ENCODE results near the gene AP1S3.

Gene AP1S3

GRCh38 chr2:223758131-223758840 is 79.1 kb downstream of the AP1S3 start:
- no peak for DNase-seq

DNA sequence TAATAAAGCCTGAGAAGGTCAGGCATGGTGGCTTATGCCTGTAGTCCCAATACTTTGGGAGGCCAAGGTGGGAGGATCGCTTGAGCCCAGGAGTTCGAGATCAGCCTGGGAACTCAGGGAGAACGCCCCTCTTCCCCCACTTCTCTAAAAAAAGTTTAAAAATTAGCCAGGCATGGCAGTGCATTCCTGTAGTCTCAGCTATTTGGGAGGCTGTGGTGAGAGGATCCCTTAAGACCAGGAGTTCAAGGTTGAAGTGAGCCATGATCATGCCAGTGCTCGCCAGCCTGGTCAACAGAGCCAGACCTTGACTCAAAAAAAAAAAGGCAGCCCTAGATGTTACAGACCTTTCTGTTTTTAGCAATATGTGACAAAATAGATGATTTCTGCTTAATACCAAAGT is 83.4 kb downstream of the AP1S3 start:
- DNase-seq: no peak

- DNase-seq: no peak
Observed at GRCh38 chr2:223751012-223751411, 86.4 kb downstream of the AP1S3 start.

DNA sequence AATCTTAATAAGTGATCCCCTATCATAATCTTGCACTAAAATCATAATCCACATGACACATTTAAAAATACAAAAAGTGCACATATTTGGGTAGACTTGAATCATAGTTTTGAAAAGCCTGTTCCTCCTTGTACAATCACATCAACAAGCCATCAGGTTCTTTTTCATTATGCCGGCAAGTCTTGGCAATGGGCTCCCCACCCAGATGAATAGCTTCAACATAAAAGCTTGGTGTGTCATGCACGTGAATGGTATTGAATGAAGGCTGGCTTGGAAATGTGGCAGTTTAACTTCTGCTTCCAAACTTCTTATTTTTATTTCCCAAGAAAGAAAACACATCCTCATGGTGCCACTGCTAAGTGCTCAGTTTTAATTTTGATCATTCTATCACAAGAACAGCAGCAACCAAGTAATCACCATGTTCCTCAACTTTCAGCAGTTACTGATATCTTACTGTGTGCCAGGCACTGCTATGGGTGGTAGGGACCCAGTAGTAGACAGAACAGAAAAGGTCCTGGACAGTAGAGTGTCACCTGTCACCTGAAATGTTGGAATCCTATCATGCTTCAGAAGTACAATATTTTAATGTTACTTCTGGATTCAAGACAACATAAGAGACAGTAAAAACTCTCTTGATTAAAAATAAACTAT is 89.9 kb downstream of the AP1S3 start:
- no peak for DNase-seq

GRCh38 chr2:223746611-223747010 is 90.8 kb downstream of the AP1S3 start:
- no peak for DNase-seq

GRCh38 chr2:223744580-223744979 is 92.8 kb downstream of the AP1S3 start:
- DNase-seq: no peak

DNA sequence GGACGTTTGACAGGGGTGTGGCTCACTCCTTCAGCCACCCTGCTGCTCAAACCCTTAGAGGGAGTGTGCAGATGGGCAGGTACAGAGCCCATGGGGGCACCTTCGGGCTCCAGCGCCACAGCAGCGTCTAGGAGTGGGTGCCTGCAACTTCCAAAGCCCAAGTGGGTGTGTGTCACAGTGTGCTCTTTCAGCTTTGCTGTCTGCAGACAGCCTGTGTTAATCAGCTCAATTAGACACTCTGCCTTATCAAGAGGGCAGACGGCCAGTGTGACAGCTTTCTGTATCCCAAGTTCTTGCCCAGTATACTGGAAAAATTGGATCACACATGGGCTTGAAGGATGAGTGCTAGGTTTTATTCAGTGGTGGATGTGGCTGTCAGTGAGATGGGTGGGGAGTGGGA is 96.7 kb downstream of the AP1S3 start:
- no peak for DNase-seq

GRCh38 chr2:223737207-223737606 is 100.2 kb downstream of the AP1S3 start:
- DNase-seq: no peak

- DNase-seq: no peak
Observed at GRCh38 chr2:223736488-223736887, 100.9 kb downstream of the AP1S3 start.

- DNase-seq: no peak
Observed at GRCh38 chr2:223735659-223736244, 101.6 kb downstream of the AP1S3 start.

DNA sequence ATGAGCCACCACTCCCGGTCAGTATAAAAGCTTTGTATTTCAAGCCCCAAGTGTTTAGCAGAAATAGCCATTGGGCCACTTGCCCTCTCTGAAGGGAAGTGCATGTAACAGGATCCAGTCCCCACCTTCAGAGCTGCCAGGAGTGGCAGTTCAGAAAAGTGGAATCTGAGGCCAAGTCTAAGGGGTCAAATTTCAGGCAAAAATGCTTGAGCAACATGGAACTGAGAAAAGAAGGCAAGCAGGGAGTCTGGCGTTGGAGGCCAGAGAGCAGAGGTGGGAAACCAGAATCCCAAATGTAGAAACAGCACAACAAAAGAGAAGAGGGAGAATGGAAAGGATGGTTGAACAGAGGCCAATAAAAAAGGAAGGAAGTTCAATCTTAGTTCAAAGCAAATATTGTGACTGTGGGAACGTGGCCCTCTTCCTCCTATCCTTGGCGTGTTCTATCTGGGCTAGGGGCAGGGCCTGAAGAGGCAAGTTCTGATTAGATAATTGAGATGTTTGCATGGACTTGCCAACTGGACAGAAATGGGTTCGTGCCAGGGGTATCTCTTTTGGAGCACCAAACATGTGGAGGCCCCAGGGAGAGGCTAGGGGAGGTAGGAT is 102.2 kb downstream of the AP1S3 start:
- no peak for DNase-seq

GRCh38 chr2:223734346-223734745 is 103.0 kb downstream of the AP1S3 start:
- DNase-seq: no peak

- no peak for DNase-seq
Observed at GRCh38 chr2:223732346-223732745, 105.0 kb downstream of the AP1S3 start.

GRCh38 chr2:223731503-223731902 is 105.9 kb downstream of the AP1S3 start:
- DNase-seq: no peak

DNA sequence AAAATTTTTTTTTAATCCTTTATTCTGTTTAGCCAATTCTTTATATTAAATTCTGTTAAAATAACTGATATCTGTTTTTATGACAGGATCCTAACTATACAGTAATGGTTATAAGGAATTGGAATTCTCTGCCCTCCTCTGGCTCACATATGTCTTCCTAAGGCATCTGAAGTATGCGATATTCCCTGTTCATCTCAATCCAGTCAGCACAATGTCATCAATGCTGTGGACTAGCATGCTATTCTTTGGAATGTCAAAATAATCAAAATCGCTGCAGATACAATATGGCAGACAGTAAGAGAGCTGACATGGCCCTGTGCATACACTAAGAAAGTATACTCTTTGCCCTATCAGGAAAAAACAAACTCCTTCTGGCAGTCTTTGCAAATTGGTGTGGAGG is 107.6 kb downstream of the AP1S3 start:
- no peak for DNase-seq

- DNase-seq: peak in 1 of 2 experiments; percentile 9
Observed at GRCh38 chr2:223727562-223727961, 109.8 kb downstream of the AP1S3 start.

GRCh38 chr2:223725986-223726970 is 111.1 kb downstream of the AP1S3 start:
- no peak for DNase-seq

- DNase-seq: no peak
Observed at GRCh38 chr2:223725494-223725893, 111.9 kb downstream of the AP1S3 start.

DNA sequence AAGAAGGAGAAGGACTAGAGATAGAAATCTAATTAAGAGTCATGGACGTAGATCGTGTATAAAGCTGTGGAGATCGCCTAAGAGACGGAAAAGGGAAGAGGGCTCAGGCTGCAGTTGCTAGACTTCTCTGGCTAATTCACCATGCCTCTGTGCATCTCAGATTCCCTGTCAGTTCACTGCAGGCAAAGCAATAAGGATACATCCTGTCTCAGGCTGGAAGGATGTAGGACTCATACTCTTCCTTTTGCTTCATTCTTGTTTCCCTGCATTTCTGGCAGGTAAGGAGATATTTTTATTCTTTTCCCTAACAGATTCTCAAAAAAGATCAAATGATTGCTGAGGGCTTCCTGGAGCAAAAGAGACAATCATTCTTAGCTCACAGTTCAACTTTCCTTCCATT is 112.5 kb downstream of the AP1S3 start:
- no peak for DNase-seq

DNA sequence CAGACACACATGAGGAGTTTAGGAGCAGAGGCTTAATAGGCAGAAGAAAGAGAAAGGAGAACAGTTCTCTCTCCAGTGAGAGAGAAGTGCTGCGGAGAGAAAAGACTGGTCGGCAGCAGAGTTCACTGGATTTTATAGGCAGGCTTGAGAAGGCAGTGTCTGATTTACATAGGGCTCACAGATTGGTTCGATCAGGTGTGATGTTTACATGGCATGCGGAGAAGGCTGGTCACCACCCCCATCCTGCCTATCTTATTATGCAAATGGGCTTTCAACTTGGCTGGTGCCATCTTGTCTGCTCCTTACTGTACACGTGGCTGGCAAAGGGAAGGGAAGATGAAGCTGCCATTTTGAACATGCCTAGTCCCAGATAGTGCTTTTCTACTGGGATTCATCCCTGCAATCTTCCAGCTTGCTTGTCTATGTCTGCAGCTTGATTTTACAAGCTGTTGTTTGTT is 113.4 kb downstream of the AP1S3 start:
- DNase-seq: no peak

DNA sequence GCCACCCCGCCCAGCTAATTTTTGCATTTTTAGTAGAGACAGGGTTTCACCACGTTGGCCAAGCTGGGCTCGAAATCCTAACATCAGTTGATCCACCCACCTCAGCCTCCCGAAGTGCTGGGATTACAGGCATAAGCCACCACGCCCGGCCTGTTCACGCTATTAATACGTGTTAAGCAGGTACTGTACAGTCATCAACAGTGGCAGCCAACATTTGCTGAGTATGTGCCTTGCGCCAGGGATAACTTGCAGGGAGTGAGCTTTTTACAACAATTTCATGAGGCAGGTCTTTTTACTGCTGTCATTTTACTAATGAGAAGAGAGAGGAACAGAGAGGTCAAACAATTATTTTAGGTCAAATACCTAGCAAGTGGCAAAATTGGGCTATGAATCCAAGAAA is 115.2 kb downstream of the AP1S3 start:
- no peak for DNase-seq

DNA sequence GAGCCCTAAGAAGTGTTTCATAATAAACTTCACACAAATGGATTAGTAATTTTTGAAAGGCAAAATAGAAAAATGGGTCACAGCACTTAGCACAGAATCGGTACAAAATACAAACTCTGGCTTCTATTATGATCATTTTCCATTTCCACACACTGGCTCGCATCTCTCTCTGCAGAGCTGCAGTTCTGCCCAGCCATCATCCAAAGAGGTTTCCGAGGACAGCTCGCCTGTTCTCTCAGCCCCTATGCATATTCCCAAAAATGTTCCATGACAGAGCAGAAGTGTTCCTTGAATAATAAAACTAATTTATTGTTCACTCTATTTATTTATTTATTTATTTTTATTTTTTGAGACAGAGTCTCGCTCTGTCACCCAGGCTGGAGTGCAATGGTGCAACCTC is 115.6 kb downstream of the AP1S3 start:
- no peak for DNase-seq

GRCh38 chr2:223720367-223720766 is 117.0 kb downstream of the AP1S3 start:
- DNase-seq: no peak
